ENCODE results near the gene UBE3D.

GRCh38 chr6:82914511-82914910, 151.1 kb downstream of the UBE3D start:
- TF ChIP-seq CTCF (conservative IDR thresholded peaks at IDR 0.05) (no peak), ZFX (IDR thresholded peaks at IDR 0.05) (no peak)
